Fibroblast of lung (primary cell): ENCODE measurements around the gene VAV2. TPM values are rescaled to one million over a fixed set of nuclear protein-coding genes. Genes with fewer than 3 reads are reported as not detected.

ENCODE experiments used
- DNase-seq, 2 donors: peaks; one replicate each; pipeline versions ENCODE4 v3.0.0 to v3.0.0-alpha.2; 2010; ENCODE audit warnings: low read depth in 2 of 2
- H2AFZ ChIP-seq: 2 replicates; pipeline ENCODE4 v1.5.1; 2012; ENCODE audit warnings: low read length, control low read depth, inconsistent platforms
- H3K27ac ChIP-seq: 2 replicates; pipeline ENCODE4 v1.5.1; 2011; ENCODE audit warnings: low read length, control low read depth; ENCODE audit not compliant: insufficient read depth
- H3K27me3 ChIP-seq: 2 replicates; pipeline ENCODE4 v1.5.1; 2011; ENCODE audit warnings: mild to moderate bottlenecking, low read length; ENCODE audit not compliant: control insufficient read depth, insufficient read depth
- H3K36me3 ChIP-seq: 2 replicates; pipeline ENCODE4 v1.5.1; 2011; ENCODE audit warnings: low read length; ENCODE audit not compliant: control insufficient read depth, insufficient read depth
- H3K4me1 ChIP-seq: 2 replicates; pipeline ENCODE4 v1.5.1; 2011; ENCODE audit warnings: low read length; ENCODE audit not compliant: control insufficient read depth, insufficient read depth; ENCODE audit errors: extremely low read depth
- H3K4me2 ChIP-seq: 2 replicates; pipeline ENCODE4 v1.5.1; 2011; ENCODE audit warnings: low read length, control low read depth; ENCODE audit not compliant: insufficient read depth; ENCODE audit errors: extremely low read depth
- H3K4me3 ChIP-seq, 4 experiments: fragments of 200-600 bp in 1 of 4; sonication (generic) in 1 of 4; replicated peaks in 1 of 4; 2 replicates each; pipeline ENCODE4 v1.5.1; 2011 to 2016; ENCODE audit warnings: low read length in 4 of 4, low read depth in 3 of 4, mild to moderate bottlenecking in 3 of 4, control low read depth in 2 of 4, inconsistent platforms in 1 of 4, mixed read lengths in 1 of 4; ENCODE audit not compliant: insufficient read depth in 1 of 4; ENCODE audit errors: control extremely low read depth in 1 of 4
- H3K79me2 ChIP-seq: 2 replicates; pipeline ENCODE4 v1.5.1; 2012; ENCODE audit warnings: mild to moderate bottlenecking, low read length, inconsistent platforms; ENCODE audit not compliant: control insufficient read depth, insufficient read depth
- H3K9ac ChIP-seq: 2 replicates; pipeline ENCODE4 v1.5.1; 2011; ENCODE audit warnings: mild to moderate bottlenecking, low read length, control low read depth; ENCODE audit not compliant: insufficient read depth
- H3K9me3 ChIP-seq: 2 replicates; pipeline ENCODE4 v1.5.1; 2012; ENCODE audit warnings: low read depth, low read length; ENCODE audit not compliant: control insufficient read depth, insufficient read depth
- H4K20me1 ChIP-seq: 2 replicates; pipeline ENCODE4 v1.5.1; 2011; ENCODE audit warnings: low read length; ENCODE audit not compliant: control insufficient read depth, insufficient read depth; ENCODE audit errors: extremely low read depth
- CTCF ChIP-seq, 2 donors: IDR thresholded peaks in 1 of 2; conservative IDR thresholded peaks in 1 of 2; 1 replicate in 1 of 2; 2 replicates in 1 of 2; pipeline ENCODE4 v1.5.1; 2011 to 2012; ENCODE audit warnings: low read length in 2 of 2, control low read depth in 1 of 2, inconsistent platforms in 1 of 2, low read depth in 1 of 2, mild to moderate bottlenecking in 1 of 2
- EZH2 ChIP-seq: IDR thresholded peaks from 2 replicates; pipeline ENCODE4 v1.5.1; 2012; ENCODE audit warnings: low read length, control low read depth, mild to moderate bottlenecking; ENCODE audit errors: missing control alignments
- polyA plus RNA-seq, 2 donors: library from polyadenylated mRNA; depleted of rRNA in 1 of 2; stranded (reverse) in 1 of 2; unstranded in 1 of 2; fragments of >200 nt; gene quantifications; 2 replicates each; pipeline ENCODE4 v1.2.1, GENCODE V29; 2011 to 2012; ENCODE audit warnings: missing spikeins in 1 of 2
- total RNA-seq: library from RNA; depleted of rRNA; stranded (reverse); fragments of >200 nt; gene quantifications from 2 replicates; pipeline ENCODE4 v1.2.1, GENCODE V29; 2014

Gene VAV2
- total and polyA plus RNA-seq, 2 donors (not counting 1 experiment from before 2014, with no cell fraction given), result 13.7 to 17.7 TPM

- H3K9ac ChIP-seq, result no peak overlapping the region
- DNase-seq, result peak in 1 of 2 donors; percentile 73
- no peak overlapping the region for H3K4me2 ChIP-seq
- no peaks in the 10 kb centered on the region for H3K79me2 ChIP-seq
- no peaks in the 10 kb centered on the region for H3K4me1 ChIP-seq
- no peak overlapping the region for H3K4me3 ChIP-seq
- no peaks in the 10 kb centered on the region for H4K20me1 ChIP-seq
- TF ChIP-seq EZH2 (no peak), CTCF (conservative IDR thresholded peaks at IDR 0.05 in 1 of 2, IDR thresholded peaks at IDR 0.05 in 1 of 2; ENCODE audit: low read depth in 1 of 2, low read length in 2 of 2) (no peak)
- H3K36me3 ChIP-seq, result no peaks in the 10 kb centered on the region
- no peak overlapping the region for H2AFZ ChIP-seq
- H3K9me3 ChIP-seq, result no peaks in the 10 kb centered on the region
- no peak overlapping the region for H3K27ac ChIP-seq
- H3K27me3 ChIP-seq, result no peaks in the 10 kb centered on the region
Measured at GRCh38 chr9:133803028-133803585, 189.0 kb downstream of the VAV2 start.

- Histone ChIP-seq H3K4me3 (no peak overlapping the region), H3K9ac (no peak overlapping the region), H3K4me1 (no peaks in the 10 kb centered on the region), H4K20me1 (no peaks in the 10 kb centered on the region), H3K9me3 (no peaks in the 10 kb centered on the region), H3K4me2 (no peak overlapping the region), H3K79me2 (no peaks in the 10 kb centered on the region), H3K27ac (no peak overlapping the region), H3K36me3 (no peaks in the 10 kb centered on the region), H3K27me3 (no peaks in the 10 kb centered on the region), H2AFZ (no peak overlapping the region)
- TF ChIP-seq CTCF (conservative IDR thresholded peaks at IDR 0.05 in 1 of 2, IDR thresholded peaks at IDR 0.05 in 1 of 2; ENCODE audit: low read depth in 1 of 2, low read length in 2 of 2) (no peak), EZH2 (no peak)
- no peak for DNase-seq
Measured at GRCh38 chr9:133801739-133802138, 190.4 kb downstream of the VAV2 start.

- Histone ChIP-seq H3K4me2 (no peak overlapping the region), H3K9me3 (no peaks in the 10 kb centered on the region), H3K4me3 (no peak overlapping the region), H3K79me2 (no peaks in the 10 kb centered on the region), H2AFZ (no peak overlapping the region), H3K4me1 (no peaks in the 10 kb centered on the region), H3K27me3 (no peaks in the 10 kb centered on the region), H3K9ac (no peak overlapping the region), H3K36me3 (no peaks in the 10 kb centered on the region), H3K27ac (no peak overlapping the region), H4K20me1 (no peaks in the 10 kb centered on the region)
- no peak for TF ChIP-seq EZH2
- no peak for TF ChIP-seq CTCF (conservative IDR thresholded peaks at IDR 0.05 in 1 of 2, IDR thresholded peaks at IDR 0.05 in 1 of 2; ENCODE audit: low read depth in 1 of 2, low read length in 2 of 2)
- DNase-seq, result no peak
Measured at GRCh38 chr9:133800266-133800665, 191.9 kb downstream of the VAV2 start.
